Subcutaneous adipose tissue (tissue), 4 donors: ENCODE results near the gene SLCO2A1. TPM values are rescaled to one million over a fixed set of nuclear protein-coding genes. Genes with fewer than 3 reads are reported as not detected.

Experiments
- total RNA-seq, 4 donors: library from RNA; depleted of rRNA; stranded (reverse); fragments of >200 nt; gene quantifications; one replicate each; pipeline ENCODE4 v1.1.0, GENCODE V29; 2016
- TF ChIP-seq, protein P1 (sequence below): fragments of 450-650 bp; IDR thresholded peaks from one replicate; pipeline ENCODE4 v1.5.1; 2016; ENCODE audit warnings: low read depth, mild to moderate bottlenecking, control low read depth, antibody characterized with exemption, moderate library complexity

Gene SLCO2A1
- total RNA-seq, 4 donors from 2014 or later: 2.4 to 7.2 (median 3.1) TPM

- TF ChIP-seq, protein P1, sequence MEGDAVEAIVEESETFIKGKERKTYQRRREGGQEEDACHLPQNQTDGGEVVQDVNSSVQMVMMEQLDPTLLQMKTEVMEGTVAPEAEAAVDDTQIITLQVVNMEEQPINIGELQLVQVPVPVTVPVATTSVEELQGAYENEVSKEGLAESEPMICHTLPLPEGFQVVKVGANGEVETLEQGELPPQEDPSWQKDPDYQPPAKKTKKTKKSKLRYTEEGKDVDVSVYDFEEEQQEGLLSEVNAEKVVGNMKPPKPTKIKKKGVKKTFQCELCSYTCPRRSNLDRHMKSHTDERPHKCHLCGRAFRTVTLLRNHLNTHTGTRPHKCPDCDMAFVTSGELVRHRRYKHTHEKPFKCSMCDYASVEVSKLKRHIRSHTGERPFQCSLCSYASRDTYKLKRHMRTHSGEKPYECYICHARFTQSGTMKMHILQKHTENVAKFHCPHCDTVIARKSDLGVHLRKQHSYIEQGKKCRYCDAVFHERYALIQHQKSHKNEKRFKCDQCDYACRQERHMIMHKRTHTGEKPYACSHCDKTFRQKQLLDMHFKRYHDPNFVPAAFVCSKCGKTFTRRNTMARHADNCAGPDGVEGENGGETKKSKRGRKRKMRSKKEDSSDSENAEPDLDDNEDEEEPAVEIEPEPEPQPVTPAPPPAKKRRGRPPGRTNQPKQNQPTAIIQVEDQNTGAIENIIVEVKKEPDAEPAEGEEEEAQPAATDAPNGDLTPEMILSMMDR: no peak
Observed at GRCh38 chr3:133892541-133893231, 137.0 kb downstream of the SLCO2A1 start.

- TF ChIP-seq, protein P1: no peak
Observed at GRCh38 chr3:133891662-133892378, 137.9 kb downstream of the SLCO2A1 start.

GRCh38 chr3:133890972-133891644 is 138.6 kb downstream of the SLCO2A1 start:
- TF ChIP-seq, protein P1: no peak

GRCh38 chr3:133890037-133890436 is 139.7 kb downstream of the SLCO2A1 start:
- TF ChIP-seq, protein P1: no peak

GRCh38 chr3:133888726-133889340 is 140.9 kb downstream of the SLCO2A1 start:
- TF ChIP-seq, protein P1: no peak

DNA sequence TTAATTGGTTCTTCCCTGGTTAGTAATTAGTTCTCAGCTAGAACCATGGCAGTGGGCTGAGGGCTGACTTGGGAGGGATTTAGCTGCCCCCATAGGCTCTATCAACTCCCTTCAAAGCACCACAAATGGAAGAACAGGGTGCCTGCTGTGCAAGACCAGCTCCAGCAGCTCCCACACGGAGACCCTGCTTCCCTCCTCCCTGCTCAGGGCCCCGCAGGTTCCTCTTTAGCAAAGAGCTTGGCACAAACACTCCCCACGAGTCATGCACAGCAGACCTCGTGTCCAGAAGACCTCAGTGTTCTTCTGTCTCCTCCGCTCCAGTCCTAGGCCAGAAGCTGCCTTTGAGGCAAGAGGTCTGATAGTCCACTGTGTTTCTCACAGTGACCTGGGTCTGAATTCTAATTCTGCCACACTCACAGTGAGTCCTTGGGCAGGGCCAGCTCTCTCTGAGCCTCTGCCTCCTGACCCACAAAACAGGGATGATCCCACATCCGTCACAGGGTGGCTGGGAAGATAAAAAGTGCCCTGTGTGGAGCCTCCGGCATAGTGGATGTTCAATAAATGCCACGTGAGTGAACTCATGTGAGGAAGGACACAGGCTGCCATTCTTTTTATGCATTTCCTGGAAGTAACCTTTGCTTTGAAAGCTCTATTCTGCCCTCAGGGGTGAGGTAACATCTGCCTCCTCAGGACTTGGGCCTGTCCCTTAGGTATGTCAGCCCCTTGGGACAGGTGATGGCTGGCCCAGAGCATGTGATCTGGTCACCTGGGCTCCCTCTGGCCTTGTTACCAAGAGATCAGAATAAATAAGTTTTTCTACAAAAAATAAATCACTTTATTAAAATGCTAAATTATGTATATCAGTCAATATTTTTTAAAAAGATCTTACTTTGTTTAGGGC is 141.7 kb downstream of the SLCO2A1 start:
- TF ChIP-seq, protein P1: no peak
